GM12874 (cell line): ENCODE measurements around the gene BTBD3.

Experiments
- TF ChIP-seq, protein P1 (sequence below): IDR thresholded peaks from 2 replicates; pipeline ENCODE4 v1.5.1; 2011; ENCODE audit warnings: low read depth, mild to moderate bottlenecking, control low read depth, low read length, moderate library complexity; ENCODE audit not compliant: insufficient read depth

The BTBD3 gene

DNA sequence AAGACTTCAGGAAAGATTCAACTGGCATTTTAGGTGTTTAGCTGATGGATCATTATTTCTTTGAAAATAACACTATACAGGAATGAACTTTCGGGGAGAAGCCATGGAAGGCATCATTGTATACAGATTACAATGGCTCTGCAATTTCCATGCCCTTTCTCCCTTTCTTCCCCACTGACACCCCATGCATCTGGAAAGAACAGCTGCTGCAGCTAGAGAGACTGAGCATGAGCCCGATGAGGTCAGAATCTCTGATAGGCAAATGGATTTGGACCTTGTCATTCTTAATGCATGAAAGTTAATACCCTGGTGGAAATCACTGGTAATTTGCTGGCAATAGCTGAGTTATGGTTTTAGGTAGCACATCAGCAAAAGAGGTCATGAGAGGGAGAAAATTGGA is 54.8 kb downstream of the BTBD3 start:
- TF ChIP-seq, protein P1, sequence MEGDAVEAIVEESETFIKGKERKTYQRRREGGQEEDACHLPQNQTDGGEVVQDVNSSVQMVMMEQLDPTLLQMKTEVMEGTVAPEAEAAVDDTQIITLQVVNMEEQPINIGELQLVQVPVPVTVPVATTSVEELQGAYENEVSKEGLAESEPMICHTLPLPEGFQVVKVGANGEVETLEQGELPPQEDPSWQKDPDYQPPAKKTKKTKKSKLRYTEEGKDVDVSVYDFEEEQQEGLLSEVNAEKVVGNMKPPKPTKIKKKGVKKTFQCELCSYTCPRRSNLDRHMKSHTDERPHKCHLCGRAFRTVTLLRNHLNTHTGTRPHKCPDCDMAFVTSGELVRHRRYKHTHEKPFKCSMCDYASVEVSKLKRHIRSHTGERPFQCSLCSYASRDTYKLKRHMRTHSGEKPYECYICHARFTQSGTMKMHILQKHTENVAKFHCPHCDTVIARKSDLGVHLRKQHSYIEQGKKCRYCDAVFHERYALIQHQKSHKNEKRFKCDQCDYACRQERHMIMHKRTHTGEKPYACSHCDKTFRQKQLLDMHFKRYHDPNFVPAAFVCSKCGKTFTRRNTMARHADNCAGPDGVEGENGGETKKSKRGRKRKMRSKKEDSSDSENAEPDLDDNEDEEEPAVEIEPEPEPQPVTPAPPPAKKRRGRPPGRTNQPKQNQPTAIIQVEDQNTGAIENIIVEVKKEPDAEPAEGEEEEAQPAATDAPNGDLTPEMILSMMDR = no peak
